K562 (cell line): ENCODE measurements around the gene MS4A6E. TPM values are rescaled to one million over a fixed set of nuclear protein-coding genes. Genes with fewer than 3 reads are reported as not detected.

Source experiments
- ATAC-seq: fragments of 200-7000 bp; cut with Tn5 transposase; 3 replicates; pipeline ENCODE4 v1.9.1; 2020; ENCODE audit warnings: moderate library complexity
- BruUV-seq: library from RNA; stranded (reverse); fragments of 400-500 nt; replicated peaks from 2 replicates; lab custom pipeline; 2021; lab: Mats Ljungman, UMichigan
- CTCF ChIA-PET: fragments of 300-600 bp; formaldehyde crosslinking; extraction: SDS; loops from one replicate; lab custom pipeline; 2021; ENCODE audit warnings: low intra/inter-chr PET ratio; lab: Yijun Ruan, JAX
- POLR2A ChIA-PET: fragments of 300-600, 350-650 bp; sonication (Branson Sonifier 250); formaldehyde crosslinking; extraction: SDS; loops from one replicate; lab custom pipeline; 2021; ENCODE audit warnings: antibody characterized with exemption, inconsistent platforms; lab: Yijun Ruan, JAX
- DNase-seq, 4 experiments: peaks; one replicate each; pipeline versions ENCODE4 v3.0.0 to v3.0.0-alpha.2; 2011 to 2018; ENCODE audit warnings: low spot score in 3 of 4, mixed read lengths in 3 of 4; ENCODE audit errors: extremely low read depth in 1 of 4
- FAIRE-seq: peaks from 2 replicates; lab custom pipeline; 2011; peaks lifted over from hg19 to GRCh38; lab: Jason Lieb, UNC
- H2AFZ ChIP-seq: 2 replicates; pipeline ENCODE4 v1.6.0; 2011; ENCODE audit warnings: low read depth, low read length, control low read depth, inconsistent platforms
- H3K27ac ChIP-seq: fragments of 200-600 bp; 3 replicates; pipeline ENCODE4 v1.8.0; 2011; ENCODE audit warnings: low read depth, mild to moderate bottlenecking, control low read depth, inconsistent platforms, low read length, moderate library complexity, mixed read lengths; ENCODE audit errors: extremely low read depth
- H3K27me3 ChIP-seq, 2 experiments: fragments of 300-600 bp in 1 of 2; 2 replicates in 1 of 2; 3 replicates in 1 of 2; pipeline versions ENCODE4 v1.6.0 to v1.8.0; 2011; ENCODE audit warnings: inconsistent platforms in 2 of 2, low read length in 2 of 2, mild to moderate bottlenecking in 1 of 2, mixed read lengths in 1 of 2, moderate library complexity in 1 of 2; ENCODE audit not compliant: control insufficient read depth in 2 of 2, insufficient read depth in 2 of 2
- H3K36me3 ChIP-seq: fragments of 300-600 bp; 3 replicates; pipeline ENCODE4 v1.8.0; 2011; ENCODE audit warnings: mild to moderate bottlenecking, low read length, inconsistent platforms; ENCODE audit not compliant: control insufficient read depth, insufficient read depth
- H3K4me1 ChIP-seq, 2 experiments: fragments of 200-600 bp in 1 of 2; replicated peaks in 1 of 2; 2 replicates in 1 of 2; 3 replicates in 1 of 2; pipeline versions ENCODE4 v1.5.1 to v1.8.0; 2011; ENCODE audit warnings: inconsistent platforms in 2 of 2, low read length in 2 of 2, mild to moderate bottlenecking in 1 of 2, mixed read lengths in 1 of 2, moderate library complexity in 1 of 2; ENCODE audit not compliant: control insufficient read depth in 2 of 2, insufficient read depth in 2 of 2
- H3K4me2 ChIP-seq: 2 replicates; pipeline ENCODE4 v1.6.1; 2011; ENCODE audit warnings: low read length, control low read depth, inconsistent platforms, mixed read lengths; ENCODE audit not compliant: insufficient read depth
- H3K4me3 ChIP-seq: fragments of 200-600 bp; sonication (generic), shearing (Covaris generic); 2 replicates; pipeline ENCODE4 v1.5.1; 2016; ENCODE audit warnings: control low read depth, inconsistent platforms
- H3K79me2 ChIP-seq: fragments of 200-600 bp; 3 replicates; pipeline ENCODE4 v1.8.0; 2011; ENCODE audit warnings: low read length, inconsistent platforms; ENCODE audit not compliant: control insufficient read depth, insufficient read depth
- H3K9ac ChIP-seq, 2 experiments: 2 replicates each; pipeline versions ENCODE4 v1.6.0 to v1.6.1; 2011; ENCODE audit warnings: low read depth in 2 of 2, low read length in 2 of 2, control low read depth in 1 of 2, inconsistent platforms in 1 of 2, mild to moderate bottlenecking in 1 of 2, mixed read lengths in 1 of 2; ENCODE audit not compliant: insufficient read depth in 1 of 2
- H3K9me1 ChIP-seq: one replicate; pipeline ENCODE4 v1.6.0; 2011; ENCODE audit warnings: inconsistent platforms, mild to moderate bottlenecking, low read length, moderate library complexity; ENCODE audit not compliant: control insufficient read depth, insufficient read depth
- H3K9me3 ChIP-seq: replicated peaks from 2 replicates; pipeline ENCODE4 v1.5.1; 2011; ENCODE audit warnings: low read depth, low read length, inconsistent platforms; ENCODE audit not compliant: control insufficient read depth, insufficient read depth
- H4K20me1 ChIP-seq: replicated peaks from 2 replicates; pipeline ENCODE4 v1.6.1; 2011; ENCODE audit warnings: low read length, inconsistent platforms, mixed read lengths; ENCODE audit not compliant: control insufficient read depth, insufficient read depth
- BHLHE40 ChIP-seq: IDR thresholded peaks from 2 replicates; pipeline ENCODE4 v1.6.1; 2011; ENCODE audit warnings: low read length, improper control_type of control experiment
- ESRRB ChIP-seq: fragments of 250-450 bp; sonication (Bioruptor Pico); IDR thresholded peaks from 2 replicates; pipeline ENCODE4 v1.5.0; 2020; ENCODE audit warnings: mild to moderate bottlenecking, moderate library complexity, borderline replicate concordance
- NCOR1 ChIP-seq: fragments of 450-650 bp; IDR thresholded peaks from 2 replicates; pipeline ENCODE4 v1.6.1; 2016; ENCODE audit warnings: mild to moderate bottlenecking, moderate library complexity
- NR4A1 ChIP-seq, 2 experiments: fragments of 250-450 bp in 1 of 2; fragments of 450-650 bp in 1 of 2; sonication (Bioruptor Pico) in 1 of 2; IDR thresholded peaks; 2 replicates each; pipeline versions ENCODE4 v1.4.0 to v1.6.1; 2016 to 2020; ENCODE audit warnings: mild to moderate bottlenecking in 2 of 2, missing compliant biosample characterization in 1 of 2, missing genetic modification characterization in 1 of 2, moderate library complexity in 1 of 2
- NRF1 ChIP-seq, 2 experiments: fragments of 450-650 bp; IDR thresholded peaks in 1 of 2; conservative IDR thresholded peaks in 1 of 2; 2 replicates each; pipeline ENCODE4 v1.6.1; 2014; ENCODE audit warnings: mild to moderate bottlenecking in 2 of 2
- RBFOX2 ChIP-seq: fragments of 200-400 bp; formaldehyde crosslinking; IDR thresholded peaks from 2 replicates; pipeline ENCODE4 v1.6.1; 2017; ENCODE audit warnings: low read depth, mild to moderate bottlenecking, low read length, moderate library complexity
- WGBS: fragments of 100-300 bp; shearing (Covaris generic); methylation state at CpG from one replicate; pipeline ENCODE4 v1.1.6; 2016; ENCODE audit warnings: low coverage, mixed read lengths; ENCODE audit not compliant: insufficient coverage; ENCODE audit errors: missing lambda C conversion rate; 5-methylcytosine and 5-hydroxymethylcytosine counted together
- in situ Hi-C: fragments of 300-500 bp; cut with MboI; formaldehyde crosslinking; loops from 4 replicates; pipeline ENCODE4 v1.15.0; 2018; ENCODE audit warnings: inconsistent platforms, mixed read lengths
- intact Hi-C: fragments of 100-400 bp; cut with micrococcal nuclease; formaldehyde crosslinking; loops from 2 replicates; pipeline ENCODE4 v1.14.2; 2022
- polyA plus RNA-seq, 8 experiments: library from polyadenylated mRNA; depleted of rRNA in 4 of 8; stranded (reverse) in 5 of 8; unstranded in 3 of 8; fragments of >200 nt; fragmentation: Nextera tagmentation in 2 of 8; fragmentation: Illumina TruSeq in 1 of 8; extraction: Ambion mirVana in 2 of 8; extraction: Trizol in 1 of 8; gene quantifications; 2 replicates each; pipeline versions ENCODE4 v1.2.1 to v1.2.3, GENCODE V29; 2011 to 2014; ENCODE audit warnings: inconsistent platforms in 1 of 8, missing spikeins in 1 of 8
- total RNA-seq, 7 experiments: library from RNA; depleted of rRNA in 6 of 7; stranded (reverse); fragments of >200 nt in 6 of 7; fragmentation: Illumina TruSeq in 2 of 7; extraction: Trizol in 2 of 7; gene quantifications; 2 replicates each; pipeline versions ENCODE4 v1.2.1 to v1.2.3, GENCODE V29; 2011 to 2021; ENCODE audit warnings: low replicate concordance in 1 of 7

Gene MS4A6E
- total and polyA plus RNA-seq, 9 of the 15 experiments (the other 6 are each of a cell fraction or from before 2014, with no cell fraction given): 0.13 to 0.15 TPM; not detected in 7

- ChIA-PET POLR2A (interaction anchor here (0.6 kb wide), 1 partner anchor 45 kb away, joined by 3 read pairs; no protein-coding TSS in a partner anchor), CTCF (no interaction called here)
- 2% methylated on average over 2 of the region's 2 CpGs for WGBS
- in situ Hi-C loops (no loop called here), intact Hi-C loops (no loop called here)
- BruUV-seq: no TSS peak
- Histone ChIP-seq H3K9me3 (peaks cover 2% of the 10 kb centered on the region; the same call in 1 of the 2 replicates), H3K4me2 (no peak overlapping the region), H3K36me3 (no peaks in the 10 kb centered on the region), H3K4me3 (no peak overlapping the region), H3K79me2 (no peaks in the 10 kb centered on the region), H2AFZ (no peak overlapping the region), H3K27ac (no peak overlapping the region), H3K27me3 (no peaks in the 10 kb centered on the region), H4K20me1 (no peaks in the 10 kb centered on the region), H3K9me1 (no peaks in the 10 kb centered on the region), H3K4me1 (no peaks in the 10 kb centered on the region), H3K9ac (no peak overlapping the region)
- DNase-seq (no peak), FAIRE-seq (no peak), ATAC-seq (no peak)
- TF ChIP-seq RBFOX2 (no peak), NRF1 (conservative IDR thresholded peaks at IDR 0.05 in 1 of 2, IDR thresholded peaks at IDR 0.05 in 1 of 2) (no peak), NR4A1 (CRISPR knock-in tag; IDR thresholded peaks at IDR 0.05) (no peak), NR4A1 (tag; IDR thresholded peaks at IDR 0.05) (no peak), NCOR1 (no peak), BHLHE40 (no peak), ESRRB (CRISPR knock-in tag) (no peak)
These were observed 12.3 kb upstream of the MS4A6E start for GRCh38 chr11:60314635-60315321.
